Astrocyte (in vitro differentiated cells and primary cell): ENCODE measurements around the gene NUBP1. TPM values are rescaled to one million over a fixed set of nuclear protein-coding genes. Genes with fewer than 3 reads are reported as not detected.
"Not testable (repeated sequence)": the region's sequence is repeated elsewhere in the genome, so short reads cannot be mapped to it uniquely, and the experiment has no call there.

Experiments used
- DNase-seq: peaks from one replicate; pipeline ENCODE4 v3.0.0-alpha.2; 2010; ENCODE audit warnings: low read depth
- FAIRE-seq: peaks from 2 replicates; lab custom pipeline; 2011; peaks lifted over from hg19 to GRCh38; lab: Jason Lieb, UNC
- H2AFZ ChIP-seq: 2 replicates; pipeline ENCODE4 v1.6.0; 2012; ENCODE audit warnings: low read depth, low read length, inconsistent platforms
- H3K27ac ChIP-seq: 2 replicates; pipeline ENCODE4 v1.5.1; 2011; ENCODE audit warnings: low read depth, low read length, inconsistent platforms
- H3K27me3 ChIP-seq: 2 replicates; pipeline ENCODE4 v1.6.0; 2011; ENCODE audit warnings: low read length, inconsistent platforms; ENCODE audit not compliant: insufficient read depth
- H3K36me3 ChIP-seq: 2 replicates; pipeline ENCODE4 v1.5.1; 2011; ENCODE audit warnings: low read length, inconsistent platforms; ENCODE audit not compliant: insufficient read depth
- H3K4me1 ChIP-seq: 2 replicates; pipeline ENCODE4 v1.5.1; 2011; ENCODE audit warnings: low read length, inconsistent platforms; ENCODE audit not compliant: insufficient read depth
- H3K4me2 ChIP-seq: 2 replicates; pipeline ENCODE4 v1.6.0; 2012; ENCODE audit warnings: low read length, inconsistent platforms
- H3K4me3 ChIP-seq: 2 replicates; pipeline ENCODE4 v1.5.1; 2011; ENCODE audit warnings: low read depth, mild to moderate bottlenecking, low read length, inconsistent platforms; ENCODE audit not compliant: insufficient read depth
- H3K79me2 ChIP-seq: 2 replicates; pipeline ENCODE4 v1.6.0; 2012; ENCODE audit warnings: mild to moderate bottlenecking, low read length, inconsistent platforms; ENCODE audit not compliant: insufficient read depth
- H3K9ac ChIP-seq: 2 replicates; pipeline ENCODE4 v1.6.0; 2012; ENCODE audit warnings: mild to moderate bottlenecking, low read length, inconsistent platforms
- H3K9me3 ChIP-seq: 2 replicates; pipeline ENCODE4 v1.5.1; 2012; ENCODE audit warnings: low read depth, mild to moderate bottlenecking, low read length, inconsistent platforms; ENCODE audit not compliant: insufficient read depth
- H4K20me1 ChIP-seq: 2 replicates; pipeline ENCODE4 v1.6.0; 2012; ENCODE audit warnings: low read length, inconsistent platforms; ENCODE audit not compliant: insufficient read depth
- H3K27ac Mint-ChIP-seq: one replicate; pipeline ENCODE4 v1.8.0; 2021; ENCODE audit warnings: mild to moderate bottlenecking, mixed read lengths; ENCODE audit not compliant: unreplicated experiment
- H3K27me3 Mint-ChIP-seq: one replicate; pipeline ENCODE4 v1.8.0; 2021; ENCODE audit warnings: low read depth, mixed read lengths; ENCODE audit not compliant: unreplicated experiment
- H3K36me3 Mint-ChIP-seq: one replicate; pipeline ENCODE4 v1.8.0; 2021; ENCODE audit warnings: low read depth, mixed read lengths; ENCODE audit not compliant: unreplicated experiment
- H3K4me1 Mint-ChIP-seq: one replicate; pipeline ENCODE4 v1.8.0; 2021; ENCODE audit warnings: low read depth, mixed read lengths; ENCODE audit not compliant: unreplicated experiment
- H3K4me3 Mint-ChIP-seq: one replicate; pipeline ENCODE4 v1.8.0; 2021; ENCODE audit warnings: mild to moderate bottlenecking, moderate library complexity, mixed read lengths; ENCODE audit not compliant: unreplicated experiment
- H3K9me3 Mint-ChIP-seq: one replicate; pipeline ENCODE4 v1.8.0; 2021; ENCODE audit warnings: mild to moderate bottlenecking, mixed read lengths; ENCODE audit not compliant: unreplicated experiment
- CTCF ChIP-seq: IDR thresholded peaks from 2 replicates; pipeline ENCODE4 v1.5.1; 2011; ENCODE audit warnings: low read depth, mild to moderate bottlenecking, inconsistent platforms, low read length, moderate library complexity; ENCODE audit not compliant: insufficient read depth
- EZH2 ChIP-seq: IDR thresholded peaks from 2 replicates; pipeline ENCODE4 v1.6.1; 2012; ENCODE audit warnings: mild to moderate bottlenecking, low read length, inconsistent platforms; ENCODE audit not compliant: insufficient read depth
- total RNA-seq: library from RNA; stranded (reverse); gene quantifications from 2 replicates; pipeline ENCODE4 v1.2.1, GENCODE V29; 2021

Gene NUBP1
- total RNA-seq, 1 donor from 2014 or later, result 17.4 TPM

DNA sequence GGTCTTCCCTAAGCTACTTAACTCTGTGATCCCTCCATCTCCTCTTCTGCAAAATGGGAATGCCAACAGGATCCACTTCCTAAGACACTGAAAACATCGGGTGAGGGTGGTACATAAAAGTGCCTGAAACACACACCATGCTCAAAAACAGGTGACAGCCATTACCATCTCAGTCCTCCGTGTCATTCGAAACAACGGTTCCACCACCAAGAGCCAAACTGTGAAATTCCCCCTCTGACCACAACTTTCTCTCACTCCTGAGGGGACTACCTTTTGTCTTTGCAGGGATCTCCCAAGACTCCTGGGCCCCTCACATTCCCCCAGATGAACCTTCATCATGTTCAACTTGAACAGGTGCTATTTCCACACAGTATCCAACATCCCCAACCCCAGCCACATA lies 37.0 kb downstream of the NUBP1 start:
- Mint-ChIP-seq H3K27ac (no peak overlapping the region), H3K9me3 (no peaks in the 10 kb centered on the region), H3K4me1 (no peaks in the 10 kb centered on the region), H3K4me3 (no peak overlapping the region), H3K36me3 (no peaks in the 10 kb centered on the region), H3K27me3 (peaks cover 12% of the 10 kb centered on the region)
- Histone ChIP-seq H3K4me2 (no peak overlapping the region), H3K4me3 (no peak overlapping the region), H3K27ac (no peak overlapping the region), H3K9ac (no peak overlapping the region), H2AFZ (no peak overlapping the region), H4K20me1 (no peaks in the 10 kb centered on the region), H3K79me2 (no peaks in the 10 kb centered on the region), H3K36me3 (no peaks in the 10 kb centered on the region), H3K9me3 (no peaks in the 10 kb centered on the region), H3K4me1 (no peaks in the 10 kb centered on the region), H3K27me3 (peaks cover 3% of the 10 kb centered on the region)
- no peak for FAIRE-seq
- TF ChIP-seq EZH2 (no peak), CTCF (no peak)
- DNase-seq, result no peak

DNA sequence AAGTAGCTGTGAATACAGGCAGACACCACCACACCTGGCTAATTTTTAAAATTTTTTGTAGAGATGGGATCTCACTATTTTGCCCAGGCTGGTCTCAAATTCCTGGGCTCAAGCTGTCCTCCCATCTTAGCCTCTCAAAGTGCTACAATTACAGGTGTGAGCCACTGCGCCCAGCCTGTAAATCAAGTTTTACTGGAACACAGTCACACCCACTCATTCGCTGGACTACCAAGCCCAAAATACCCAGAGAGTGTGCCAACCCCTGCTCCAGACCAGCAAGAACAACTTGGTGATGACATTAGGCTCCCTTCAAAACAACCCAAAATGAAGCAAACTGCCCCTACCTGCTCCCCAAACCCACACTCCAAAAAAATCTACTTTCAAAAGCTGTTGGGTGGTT lies 39.0 kb downstream of the NUBP1 start:
- no peaks in the 10 kb centered on the region for H4K20me1 ChIP-seq
- Mint-ChIP-seq H3K4me3 (no peak overlapping the region), H3K9me3 (no peaks in the 10 kb centered on the region), H3K4me1 (no peaks in the 10 kb centered on the region), H3K27ac (no peak overlapping the region), H3K27me3 (peaks cover 12% of the 10 kb centered on the region), H3K36me3 (no peaks in the 10 kb centered on the region)
- TF ChIP-seq CTCF (no peak), EZH2 (no peak)
- no peaks in the 10 kb centered on the region for H3K79me2 ChIP-seq
- FAIRE-seq (no peak), DNase-seq (no peak)
- H3K36me3 ChIP-seq, result no peaks in the 10 kb centered on the region
- H3K9me3 ChIP-seq, result no peaks in the 10 kb centered on the region
- H2AFZ ChIP-seq, result no peak overlapping the region
- no peaks in the 10 kb centered on the region for H3K4me1 ChIP-seq
- H3K4me3 ChIP-seq, result no peak overlapping the region
- H3K27me3 ChIP-seq, result peaks cover 5% of the 10 kb centered on the region
- H3K4me2 ChIP-seq, result no peak overlapping the region
- H3K27ac ChIP-seq, result no peak overlapping the region
- H3K9ac ChIP-seq, result no peak overlapping the region

- FAIRE-seq (no peak), DNase-seq (no peak)
- Histone ChIP-seq H4K20me1 (no peaks in the 10 kb centered on the region), H3K27ac (no peak overlapping the region), H3K36me3 (no peaks in the 10 kb centered on the region), H3K9me3 (no peaks in the 10 kb centered on the region), H3K27me3 (peaks cover 5% of the 10 kb centered on the region), H3K4me3 (no peak overlapping the region), H3K79me2 (no peaks in the 10 kb centered on the region), H3K9ac (no peak overlapping the region), H3K4me1 (no peaks in the 10 kb centered on the region), H2AFZ (no peak overlapping the region), H3K4me2 (no peak overlapping the region)
- H3K4me3 Mint-ChIP-seq, result no peak overlapping the region
- H3K27me3 Mint-ChIP-seq, result peaks cover 14% of the 10 kb centered on the region
- H3K27ac Mint-ChIP-seq, result no peak overlapping the region
- H3K4me1 Mint-ChIP-seq, result no peaks in the 10 kb centered on the region
- TF ChIP-seq CTCF, result no peak
- TF ChIP-seq EZH2, result no peak
- H3K36me3 Mint-ChIP-seq, result no peaks in the 10 kb centered on the region
- H3K9me3 Mint-ChIP-seq, result peaks cover 4% of the 10 kb centered on the region
Measured at GRCh38 chr16:10787304-10787703, 43.7 kb downstream of the NUBP1 start.

- not testable (repeated sequence) for H4K20me1 ChIP-seq, FAIRE-seq, H3K9ac ChIP-seq, H3K36me3 Mint-ChIP-seq, H3K4me2 ChIP-seq, H2AFZ ChIP-seq, H3K9me3 ChIP-seq, H3K4me3 ChIP-seq, H3K27ac Mint-ChIP-seq, H3K4me3 Mint-ChIP-seq, H3K4me1 Mint-ChIP-seq, H3K9me3 Mint-ChIP-seq, DNase-seq, H3K36me3 ChIP-seq, H3K4me1 ChIP-seq, H3K27ac ChIP-seq, H3K79me2 ChIP-seq, H3K27me3 ChIP-seq
- H3K27me3 Mint-ChIP-seq, result peaks cover 17% of the 10 kb centered on the region
Measured at GRCh38 chr16:10788630-10789029, 45.0 kb downstream of the NUBP1 start.
